HG03565 (cell line): ENCODE data around the gene SBNO1.
"Not testable (repeated sequence)": the region's sequence is repeated elsewhere in the genome, so short reads cannot be mapped to it uniquely, and the experiment has no call there.

Experiments
- ATAC-seq: cut with Tn5 transposase; IDR thresholded peaks from one replicate; pipeline ENCODE4 v1.9.1; 2021; ENCODE audit warnings: mild to moderate bottlenecking, moderate library complexity; ENCODE audit not compliant: unreplicated experiment

Gene SBNO1

GRCh38 chr12:123356159-123356670, 8.4 kb downstream of the SBNO1 start:
- no peak for ATAC-seq

- no peak for ATAC-seq
These were observed 10.0 kb downstream of the SBNO1 start for GRCh38 chr12:123354600-123354999.

DNA sequence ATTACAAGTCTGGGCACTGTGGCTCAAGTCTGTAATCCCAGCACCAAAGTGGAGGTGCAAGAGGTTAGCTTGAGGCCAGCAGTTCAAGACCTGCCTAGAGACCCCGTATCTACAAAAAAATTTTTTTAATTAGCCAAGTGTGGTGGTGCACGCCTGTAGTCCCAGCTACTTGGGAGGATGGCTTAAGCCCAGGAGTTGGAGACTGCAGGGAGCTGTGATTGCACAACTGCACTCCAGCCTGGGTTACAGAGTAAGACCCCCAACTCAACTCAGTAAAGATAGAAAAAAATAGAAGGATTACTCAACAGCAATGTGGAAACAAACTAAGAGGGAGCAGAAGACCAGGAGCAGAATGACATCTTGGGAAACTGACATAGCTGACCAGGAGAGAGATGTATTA, 13.3 kb downstream of the SBNO1 start:
- no peak for ATAC-seq

DNA sequence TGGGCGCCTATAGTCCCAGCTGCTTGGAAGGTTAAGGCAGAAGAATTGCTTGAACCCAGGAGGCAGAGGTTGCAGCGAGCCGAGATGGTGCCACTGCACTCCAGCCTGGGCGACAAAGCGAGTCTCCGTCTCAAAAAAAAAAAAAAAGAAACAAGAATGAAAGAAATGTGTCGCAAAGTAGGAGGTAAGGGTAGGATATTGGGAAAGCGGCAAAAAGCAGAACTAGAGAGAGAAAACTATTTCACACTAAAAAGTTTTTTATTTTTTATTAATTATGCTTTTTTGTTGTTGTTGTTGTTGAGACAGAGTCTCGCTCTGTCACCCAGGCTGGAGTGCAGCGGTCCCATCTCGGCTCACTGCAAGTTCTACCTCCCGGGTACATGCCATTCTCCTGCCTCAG, 17.7 kb downstream of the SBNO1 start:
- no peak for ATAC-seq

GRCh38 chr12:123344086-123344485, 20.6 kb downstream of the SBNO1 start:
- ATAC-seq, result no peak

DNA sequence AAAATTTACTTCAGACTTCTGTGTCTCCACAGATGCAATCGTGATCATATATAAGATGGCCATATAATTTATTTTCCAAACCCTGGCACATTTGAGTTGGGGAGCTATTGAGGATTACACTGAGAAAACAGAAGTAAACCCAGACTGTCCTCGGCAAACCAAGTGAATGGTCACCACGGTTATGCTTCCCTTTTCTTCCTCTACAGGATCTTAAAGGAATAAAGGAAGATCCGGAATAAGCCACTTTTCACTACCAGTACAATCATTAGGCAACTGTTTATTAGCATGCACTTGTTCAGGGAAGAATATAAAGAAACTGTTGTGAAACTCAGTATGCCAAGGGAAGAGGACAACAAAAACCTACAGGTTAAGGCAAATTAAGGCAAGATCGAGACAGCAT, 27.6 kb downstream of the SBNO1 start:
- no peak for ATAC-seq

DNA sequence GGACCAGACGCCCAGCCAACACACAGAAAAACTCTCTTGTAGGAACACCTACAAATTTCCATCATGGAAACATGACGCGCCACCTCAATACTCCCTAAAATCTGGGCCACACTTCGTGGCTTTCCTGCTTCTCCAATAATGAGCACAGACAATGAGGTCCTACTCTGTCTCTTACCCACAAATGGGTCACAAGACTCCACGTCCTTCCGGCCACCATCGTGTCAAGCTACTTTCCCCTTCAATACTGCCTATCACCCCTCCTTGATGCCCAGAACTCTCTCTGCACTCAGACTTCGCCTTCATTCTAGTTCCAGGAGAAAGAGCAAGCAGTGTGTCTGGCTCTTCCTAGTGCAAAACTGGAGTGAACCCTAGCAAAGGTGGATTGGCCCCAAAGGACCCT, 28.1 kb downstream of the SBNO1 start:
- no peak for ATAC-seq

DNA sequence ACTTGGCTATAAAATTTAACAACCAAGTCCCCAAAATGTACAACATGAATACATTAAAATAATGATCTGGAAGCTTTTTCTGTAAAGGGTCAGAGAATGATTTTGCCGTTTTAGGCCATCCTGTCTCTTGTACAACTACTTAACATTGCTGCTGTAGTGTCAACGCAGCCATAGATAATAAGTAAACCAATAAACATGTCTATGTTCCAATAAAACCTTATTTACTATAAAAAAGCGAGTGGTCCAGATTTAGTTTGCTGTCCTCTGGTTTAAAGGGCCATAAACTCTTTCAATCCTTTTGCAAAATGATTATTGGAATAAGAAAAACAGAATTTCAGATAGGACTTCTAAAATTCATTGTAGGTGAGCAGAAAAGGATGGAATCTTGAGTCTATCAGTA, 29.2 kb downstream of the SBNO1 start:
- no peak for ATAC-seq

GRCh38 chr12:123329799-123330198, 34.8 kb downstream of the SBNO1 start:
- no peak for ATAC-seq

DNA sequence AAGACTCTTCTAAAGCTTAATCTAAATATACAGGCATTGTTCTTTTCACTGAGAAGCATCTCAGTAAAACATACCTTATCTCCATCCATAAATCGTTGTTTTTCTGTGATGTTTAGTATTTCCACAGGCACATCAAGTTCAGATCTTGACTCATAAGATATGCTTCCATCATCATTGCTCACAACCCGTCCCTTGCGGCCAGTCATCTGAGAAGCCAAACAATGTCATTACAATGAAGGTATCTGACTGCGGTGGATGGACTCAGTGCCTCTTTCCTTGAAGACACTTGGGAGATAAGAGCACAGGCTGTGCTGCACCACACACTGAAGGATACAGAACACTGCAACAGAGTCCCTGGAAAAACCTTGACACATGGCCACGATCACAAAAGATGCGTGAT, 44.8 kb downstream of the SBNO1 start:
- no peak for ATAC-seq

DNA sequence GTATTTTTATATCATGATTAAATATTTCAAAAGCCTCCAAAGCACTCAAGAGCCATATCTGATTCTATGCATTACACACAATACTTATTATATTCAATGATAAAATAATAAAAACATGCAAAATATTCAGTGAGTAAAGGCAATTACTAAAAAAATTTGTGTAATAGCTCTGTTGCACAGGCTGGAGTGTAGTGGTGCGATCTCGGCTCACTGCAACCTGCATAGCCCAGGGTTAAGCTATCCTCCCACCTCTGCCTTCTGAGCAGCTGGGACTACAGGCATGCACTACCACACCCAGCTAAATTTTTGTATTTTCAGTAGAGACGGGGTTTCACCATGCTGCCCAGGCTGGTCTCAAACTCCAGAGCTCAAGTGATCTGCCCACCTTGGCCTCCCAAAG, 45.4 kb downstream of the SBNO1 start:
- no peak for ATAC-seq

- not testable (repeated sequence) for ATAC-seq
These were observed 51.6 kb downstream of the SBNO1 start for GRCh38 chr12:123313046-123313445.

DNA sequence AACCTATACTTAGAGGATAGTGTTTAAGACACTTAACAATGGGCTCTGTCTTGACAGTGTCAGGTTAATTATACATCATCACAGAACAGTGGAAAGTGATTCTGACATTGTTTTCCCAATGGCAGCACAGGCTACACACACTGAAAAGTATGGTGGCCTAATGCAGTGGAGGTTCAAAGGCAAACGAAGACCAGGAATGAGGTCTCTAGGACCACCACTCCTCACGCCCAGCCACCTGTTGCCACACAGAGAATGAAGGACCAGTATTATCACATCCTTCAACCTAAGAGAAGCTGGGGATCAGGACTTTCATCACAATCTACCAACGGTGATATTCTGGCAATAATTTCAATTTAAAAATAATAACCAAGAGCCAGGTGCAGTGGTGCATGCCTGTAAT, 58.4 kb downstream of the SBNO1 start:
- ATAC-seq, result no peak

DNA sequence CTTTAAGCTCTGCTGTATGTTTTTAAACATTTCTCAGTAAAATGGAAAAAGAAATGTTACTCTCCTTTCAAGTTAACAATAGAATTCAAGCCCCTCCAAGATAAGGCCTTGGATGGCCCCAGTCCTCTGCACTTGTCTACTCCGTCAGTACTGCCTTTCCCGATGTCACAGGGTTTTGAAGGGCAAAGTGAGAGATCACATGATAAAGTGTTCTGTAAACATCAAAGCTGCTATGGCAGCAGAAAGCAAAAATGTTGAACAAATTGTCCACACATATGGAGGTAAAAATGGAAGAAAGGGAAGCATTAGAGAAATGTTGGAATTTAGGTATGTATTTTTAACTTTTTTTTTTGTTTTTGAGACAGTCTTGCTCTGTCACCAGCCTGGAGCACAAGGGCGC, 59.5 kb downstream of the SBNO1 start:
- ATAC-seq, result no peak

DNA sequence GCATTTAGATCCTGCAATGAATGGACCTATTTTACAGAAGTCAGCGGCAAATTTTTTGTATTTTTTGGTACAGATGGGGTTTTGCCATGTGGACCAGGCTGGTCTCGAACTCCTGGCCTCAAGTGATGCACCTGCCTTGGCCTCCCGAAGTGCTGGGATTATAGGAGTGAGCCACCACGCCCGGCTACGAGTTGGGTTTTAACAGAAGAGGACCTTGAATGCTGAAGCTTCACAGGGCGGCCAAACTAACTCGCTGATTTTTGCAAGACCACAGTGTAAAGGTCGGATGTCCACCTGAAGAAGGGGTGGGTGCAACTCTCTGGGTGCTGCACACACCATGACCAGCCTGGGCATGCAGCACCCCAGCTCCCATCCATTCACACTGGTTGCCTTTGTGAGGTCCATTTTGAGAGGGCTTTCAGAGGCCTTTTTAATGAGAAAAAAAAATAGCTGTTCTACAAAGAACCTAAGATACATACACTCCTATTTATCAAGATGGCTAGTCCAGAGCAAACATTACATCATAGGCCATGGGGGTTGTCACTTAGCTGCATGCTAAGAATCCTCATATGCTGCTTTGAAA, 71.4 kb downstream of the SBNO1 start:
- no peak for ATAC-seq

GRCh38 chr12:123289911-123290310, 74.7 kb downstream of the SBNO1 start:
- ATAC-seq, result no peak

DNA sequence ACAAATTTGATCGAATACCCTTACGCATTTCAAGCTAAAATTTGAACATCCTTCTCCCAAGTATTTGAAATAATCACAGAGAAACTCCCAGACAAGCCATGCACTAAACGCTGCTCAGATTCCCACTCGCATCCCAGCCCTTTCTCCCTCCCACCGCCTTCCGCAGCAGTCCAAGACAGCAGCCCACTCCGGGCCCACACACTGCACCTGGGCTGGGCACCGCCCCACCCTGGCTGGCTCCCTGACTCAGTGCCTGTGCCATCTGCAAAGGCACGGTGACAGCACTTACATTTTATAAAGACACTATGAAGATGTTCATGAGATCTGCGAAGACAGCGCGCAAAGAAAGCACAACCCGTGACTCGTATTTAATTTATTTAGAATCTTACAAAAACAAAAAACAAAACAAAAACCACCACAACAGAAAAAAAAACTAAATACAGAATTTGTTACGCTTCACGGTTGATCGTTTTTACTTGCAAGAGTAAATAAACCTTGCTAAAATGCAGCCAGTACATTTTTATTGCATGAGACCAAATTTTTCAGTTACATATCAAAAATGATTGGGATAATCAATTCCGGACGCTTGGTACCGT, 75.8 kb downstream of the SBNO1 start:
- ATAC-seq, result no peak

- ATAC-seq, result no peak
These were observed 77.8 kb downstream of the SBNO1 start for GRCh38 chr12:123286652-123287373.

DNA sequence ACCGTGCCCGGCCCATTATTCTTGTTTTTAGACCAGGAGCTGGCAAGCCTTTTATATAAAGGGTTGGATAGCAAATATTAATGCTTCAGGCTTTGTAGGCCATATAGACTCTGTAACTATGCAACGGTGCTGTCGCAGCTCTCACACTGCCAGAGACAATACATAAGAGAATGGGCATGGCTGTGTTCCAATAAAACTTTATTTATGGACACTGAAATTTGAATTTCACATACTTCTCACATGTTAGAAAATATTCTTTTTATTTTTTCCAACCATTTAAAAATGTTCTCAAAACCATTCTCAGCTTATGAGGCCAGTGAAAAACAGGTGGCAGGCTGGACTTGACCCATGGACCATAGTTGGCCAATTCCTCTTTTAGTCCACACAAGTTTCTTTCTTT, 80.0 kb downstream of the SBNO1 start:
- no peak for ATAC-seq

DNA sequence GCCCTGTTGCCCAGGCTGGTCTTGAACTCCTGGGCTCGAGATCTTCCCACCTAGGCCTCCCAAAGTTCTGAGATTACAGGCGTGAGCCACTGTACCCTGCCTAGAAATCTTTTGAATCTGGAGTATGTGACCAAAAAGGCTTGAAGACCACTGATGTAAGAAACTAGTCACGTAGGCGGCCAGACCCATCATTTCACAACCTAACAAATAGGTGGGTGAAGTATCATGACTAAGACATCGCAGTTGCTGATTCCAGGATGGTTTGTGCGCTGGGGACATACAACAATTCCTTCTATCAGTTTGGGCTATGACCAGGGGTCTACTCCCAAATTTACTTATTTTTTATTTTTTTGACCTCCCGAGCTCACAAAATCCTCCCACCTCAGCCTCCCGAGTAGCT, 81.2 kb downstream of the SBNO1 start:
- ATAC-seq, result no peak

GRCh38 chr12:123282111-123282510, 82.5 kb downstream of the SBNO1 start:
- no peak for ATAC-seq

GRCh38 chr12:123280971-123281370, 83.7 kb downstream of the SBNO1 start:
- no peak for ATAC-seq
